Amniotic epithelial cell (primary cell): ENCODE measurements around the gene LTBP1.
A peak's percentile ranks its signal among the peaks of the same experiment; 100 is the strongest.

Experiments
- DNase-seq: peaks from one replicate; pipeline ENCODE4 v3.0.0-alpha.2; 2010; ENCODE audit warnings: low read depth

Gene LTBP1

DNA sequence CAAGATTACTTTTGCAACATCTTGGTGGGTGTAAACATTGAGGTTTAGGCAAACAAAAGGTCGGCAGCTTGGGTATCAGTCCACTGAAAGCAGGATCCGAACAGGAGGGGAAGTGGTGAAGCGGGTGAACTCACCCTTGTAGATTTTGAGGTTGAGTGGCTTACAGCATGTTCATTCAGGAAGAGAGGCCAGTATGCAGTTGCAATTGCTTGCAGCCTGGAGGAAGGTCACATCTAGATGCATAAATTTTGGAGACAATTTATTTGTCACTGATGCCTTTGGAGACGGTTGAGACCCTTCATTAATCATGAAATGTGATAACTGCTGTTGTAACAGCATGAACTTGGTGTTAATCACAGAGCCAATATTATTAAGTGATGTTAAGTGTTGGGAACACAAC is 131.1 kb downstream of the LTBP1 start:
- DNase-seq: no peak

DNA sequence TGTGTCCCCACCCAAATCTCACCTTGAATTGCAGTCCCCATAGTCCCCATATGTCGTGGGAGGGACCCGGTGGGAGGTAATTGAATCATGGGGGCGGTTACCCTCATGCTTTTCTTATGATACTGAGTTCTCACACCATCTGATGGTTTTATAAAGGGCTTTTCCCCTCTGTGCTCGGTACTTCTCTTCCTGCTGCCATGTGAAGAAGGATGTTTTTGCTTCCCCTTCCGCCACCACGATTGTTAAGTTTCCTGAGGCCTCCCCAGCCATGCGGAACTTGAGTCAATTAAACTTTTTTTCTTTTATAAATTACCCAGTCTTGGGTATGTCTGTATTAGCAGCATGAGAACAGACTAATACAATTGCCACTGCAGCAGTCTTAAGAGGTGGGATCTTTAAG is 134.9 kb downstream of the LTBP1 start:
- DNase-seq: no peak

DNA sequence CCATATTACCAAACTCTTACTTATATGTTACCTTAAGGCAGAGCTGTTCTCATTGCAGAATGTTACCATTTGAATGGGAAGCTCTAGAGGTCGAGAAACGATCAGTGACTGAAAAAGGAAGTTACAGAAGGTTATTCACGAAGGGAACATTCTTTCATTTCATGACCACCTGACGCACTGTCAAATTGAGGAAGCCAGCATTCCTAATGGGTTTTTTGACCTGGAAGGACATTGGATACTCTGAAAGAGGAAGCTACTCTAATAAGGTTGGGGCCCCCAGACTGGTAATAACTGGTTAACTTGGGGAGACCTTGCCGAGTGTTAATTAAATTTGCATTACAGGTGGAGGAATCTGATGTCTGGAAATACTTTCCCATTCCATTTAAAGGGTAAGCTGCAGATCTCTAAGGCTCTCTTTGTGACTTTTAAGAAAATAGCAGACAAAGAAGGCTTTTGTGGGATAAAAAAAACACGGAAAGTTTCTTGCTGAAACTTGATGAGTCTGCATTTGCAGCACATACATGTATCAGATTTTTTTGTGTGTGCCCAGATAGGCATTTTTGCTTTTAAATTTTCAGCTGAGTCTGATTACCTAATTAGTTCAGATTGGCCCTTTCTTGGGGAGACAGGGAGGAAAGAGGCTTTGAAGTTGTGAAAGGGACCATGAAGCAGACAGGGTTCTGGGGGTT is 137.1 kb downstream of the LTBP1 start:
- DNase-seq: no peak

- no peak for DNase-seq
Measured at GRCh38 chr2:33084433-33084832, 137.7 kb downstream of the LTBP1 start.

DNA sequence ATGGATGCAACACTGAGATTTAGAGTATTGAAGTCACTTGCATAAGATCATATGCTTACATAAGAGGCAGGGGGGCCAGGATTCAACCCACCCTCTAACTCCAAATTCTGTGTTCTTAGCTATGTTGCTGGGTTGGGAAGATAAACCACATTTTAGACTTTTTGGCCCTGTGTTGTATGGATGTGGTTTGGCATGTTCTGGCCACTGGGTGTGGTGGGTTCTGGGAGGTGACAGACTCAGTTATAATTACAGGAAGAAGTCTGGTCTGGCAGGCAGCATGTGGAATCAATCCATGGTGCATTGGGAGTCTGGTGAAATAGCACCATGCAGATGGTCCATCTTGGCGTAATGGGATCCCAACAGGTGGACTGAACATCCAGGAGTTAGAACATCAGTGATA is 138.9 kb downstream of the LTBP1 start:
- DNase-seq: no peak

DNA sequence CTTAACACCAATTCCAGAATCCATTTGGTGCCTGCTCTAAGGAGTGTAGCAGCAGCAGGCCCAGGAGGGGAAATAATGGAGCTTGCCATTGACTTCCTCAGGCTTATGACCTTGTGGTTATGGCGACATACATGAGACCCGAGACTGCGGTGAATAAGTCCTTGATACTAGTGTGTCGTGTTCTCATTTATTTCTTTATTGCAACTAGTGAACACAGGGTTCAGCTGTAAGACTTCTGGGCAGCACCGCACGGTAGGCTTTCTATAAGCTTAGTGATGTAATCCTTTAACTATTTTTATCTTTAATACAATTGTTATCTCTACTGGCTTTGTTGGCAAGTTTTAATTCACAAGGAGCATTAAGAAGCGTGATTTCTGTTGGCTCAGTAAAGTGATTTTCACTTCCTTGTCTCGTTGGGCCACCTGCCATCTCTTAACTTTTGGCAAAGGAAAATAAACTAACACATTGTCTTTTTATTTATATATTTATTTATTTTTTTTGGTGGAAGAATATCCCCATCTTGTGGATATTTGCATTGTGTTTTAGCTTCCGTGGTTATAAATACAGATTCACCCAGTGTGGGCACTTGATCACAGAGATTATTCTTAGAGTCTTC is 139.8 kb downstream of the LTBP1 start:
- DNase-seq: peak; percentile 40

- peak; percentile 86 for DNase-seq
Measured at GRCh38 chr2:33090553-33091134, 143.9 kb downstream of the LTBP1 start.

- no peak for DNase-seq
Measured at GRCh38 chr2:33091541-33092123, 144.9 kb downstream of the LTBP1 start.

DNA sequence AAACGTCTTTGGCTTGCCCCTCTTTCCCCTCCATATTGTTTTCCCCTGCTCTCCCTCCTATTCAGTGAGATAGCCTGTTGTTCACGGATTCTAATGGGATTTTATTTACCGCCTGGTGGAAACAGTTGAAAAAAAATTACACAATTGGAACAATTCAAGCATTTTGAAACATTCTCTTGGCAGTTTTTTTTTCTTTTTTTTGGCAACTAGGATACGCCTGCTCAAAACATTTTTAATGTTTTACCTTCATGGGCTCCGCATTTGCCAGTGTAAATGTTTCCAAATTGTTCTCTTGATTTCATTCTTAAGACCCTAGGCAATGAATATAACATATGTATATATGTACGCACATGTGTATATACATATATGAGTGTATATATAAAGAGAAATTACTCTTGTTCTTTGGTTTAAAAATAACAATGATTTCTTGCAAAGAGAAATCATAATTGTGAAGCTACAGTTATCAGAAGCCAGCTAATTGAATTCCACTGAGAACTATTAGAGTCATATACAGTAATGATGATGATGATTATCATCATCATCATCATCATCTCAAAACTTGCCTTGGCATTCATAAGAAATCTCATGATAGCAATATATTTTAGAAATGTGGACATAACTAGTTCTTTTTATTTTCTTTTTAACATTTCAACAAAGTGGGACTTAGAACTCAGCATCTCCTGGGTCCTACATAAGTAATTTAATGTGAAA is 146.7 kb downstream of the LTBP1 start:
- no peak for DNase-seq

GRCh38 chr2:33094303-33094702 is 147.6 kb downstream of the LTBP1 start:
- peak; percentile 56 for DNase-seq

DNA sequence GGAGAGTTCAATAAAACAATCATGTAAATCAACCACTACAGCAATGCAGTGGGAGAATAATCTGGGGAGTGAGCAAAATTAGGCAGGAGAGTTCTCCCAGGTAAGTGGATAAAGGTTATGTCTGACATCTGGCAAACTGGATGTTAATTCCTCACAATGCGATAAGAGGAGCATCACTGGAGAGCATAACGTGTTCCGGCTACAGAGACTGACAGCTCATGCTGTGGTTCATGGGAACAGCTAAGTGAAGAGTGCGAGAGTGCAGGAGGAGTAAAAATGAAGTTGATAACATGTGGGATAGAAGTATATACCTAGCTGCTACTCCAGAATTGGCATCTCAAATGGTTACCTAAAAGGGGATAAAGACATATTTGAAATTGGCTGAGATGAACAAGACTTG is 153.2 kb downstream of the LTBP1 start:
- peak; percentile 37 for DNase-seq

DNA sequence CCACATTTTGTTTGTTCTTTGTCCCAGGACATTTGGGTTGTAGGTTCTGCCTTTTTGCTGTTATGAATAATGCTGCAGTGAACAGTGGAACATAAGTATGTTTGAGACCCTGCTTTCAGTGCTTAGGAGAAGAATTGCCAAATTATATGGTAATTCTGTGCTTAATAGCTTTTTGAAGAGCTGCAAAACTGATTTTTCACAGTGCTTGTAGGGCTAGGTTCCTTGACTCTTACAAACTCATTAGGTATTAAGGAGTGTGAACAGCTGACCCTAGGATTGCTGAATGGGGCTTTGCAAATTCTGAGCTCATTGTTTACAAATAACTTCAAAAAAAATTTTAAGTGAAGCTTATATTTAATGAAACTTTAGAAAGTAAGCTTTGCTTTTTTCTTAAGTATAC is 154.2 kb downstream of the LTBP1 start:
- no peak for DNase-seq

DNA sequence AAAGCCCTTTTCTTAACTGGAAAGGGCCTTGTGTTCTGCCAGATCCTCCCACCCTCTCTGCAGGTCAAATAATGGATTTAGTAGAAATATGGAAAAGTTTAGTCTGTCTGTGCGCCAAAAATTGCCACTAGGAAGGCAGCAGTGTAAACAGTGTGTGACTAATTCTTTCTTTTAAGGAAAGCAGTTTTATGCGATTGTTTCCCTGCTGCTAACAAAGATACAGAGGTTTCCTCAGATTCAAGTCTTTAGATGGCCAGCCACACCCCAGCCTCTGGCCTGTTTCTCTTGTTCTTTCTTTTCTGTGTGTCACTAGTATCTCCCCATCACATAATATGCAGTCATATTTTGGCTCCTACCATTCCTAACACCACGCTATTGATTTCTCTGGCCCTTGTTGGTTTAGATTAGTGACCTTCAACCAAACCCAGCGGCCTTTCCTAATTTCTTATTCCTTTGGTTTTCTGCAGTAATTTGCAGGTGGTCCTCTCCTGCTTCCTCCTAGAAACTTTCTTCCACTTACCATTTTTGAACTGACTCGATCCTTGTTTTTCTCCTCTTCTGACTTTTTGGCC is 157.4 kb downstream of the LTBP1 start:
- no peak for DNase-seq

GRCh38 chr2:33104726-33105125 is 158.0 kb downstream of the LTBP1 start:
- DNase-seq: no peak

GRCh38 chr2:33106115-33106514 is 159.4 kb downstream of the LTBP1 start:
- no peak for DNase-seq

GRCh38 chr2:33107690-33108482 is 161.1 kb downstream of the LTBP1 start:
- no peak for DNase-seq

DNA sequence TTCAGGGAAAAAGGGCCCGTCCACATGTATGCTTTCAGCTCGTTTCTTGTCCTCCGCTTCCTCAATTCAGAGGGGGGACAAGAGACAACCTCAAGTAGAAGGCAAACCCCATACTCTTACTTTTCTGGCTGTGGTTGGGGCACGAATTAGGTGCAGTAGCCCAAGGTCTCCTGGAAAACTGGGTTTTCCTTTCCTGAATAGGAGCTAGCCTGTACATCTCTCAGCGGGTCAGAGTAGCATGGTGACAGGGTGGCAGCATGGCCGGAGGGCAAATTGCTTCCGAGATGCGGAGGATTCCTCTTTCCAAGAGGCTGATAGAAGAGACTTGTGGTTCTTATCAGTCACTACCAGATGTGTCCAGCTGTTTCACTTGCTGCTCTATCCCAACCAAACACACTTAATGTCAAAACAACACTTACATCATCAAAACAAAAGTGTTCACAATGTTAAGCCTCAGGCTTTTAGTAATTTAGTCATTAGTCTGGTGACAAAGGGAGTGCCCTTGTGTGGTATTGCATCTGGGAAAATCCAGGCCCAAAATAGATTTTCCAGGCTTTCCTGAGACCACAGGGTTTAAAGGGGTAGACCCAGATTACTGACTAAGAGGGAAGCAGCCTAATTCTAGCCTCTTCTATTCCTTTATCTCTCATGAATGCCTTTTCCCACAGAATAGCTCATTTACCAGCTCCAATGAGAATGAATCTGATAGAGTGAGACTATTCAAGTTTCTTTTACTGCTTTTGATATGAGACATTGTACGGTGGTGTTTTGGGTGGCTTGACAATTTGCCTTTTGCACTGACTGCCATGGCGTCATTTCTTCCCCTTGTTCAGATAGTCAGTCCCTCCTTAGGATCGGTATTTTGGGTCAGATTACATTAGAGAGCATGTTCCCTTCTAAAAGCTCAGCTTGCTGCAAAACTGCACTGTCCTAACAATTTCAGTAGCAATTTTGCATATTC is 162.0 kb downstream of the LTBP1 start:
- peak; percentile 56 for DNase-seq

DNA sequence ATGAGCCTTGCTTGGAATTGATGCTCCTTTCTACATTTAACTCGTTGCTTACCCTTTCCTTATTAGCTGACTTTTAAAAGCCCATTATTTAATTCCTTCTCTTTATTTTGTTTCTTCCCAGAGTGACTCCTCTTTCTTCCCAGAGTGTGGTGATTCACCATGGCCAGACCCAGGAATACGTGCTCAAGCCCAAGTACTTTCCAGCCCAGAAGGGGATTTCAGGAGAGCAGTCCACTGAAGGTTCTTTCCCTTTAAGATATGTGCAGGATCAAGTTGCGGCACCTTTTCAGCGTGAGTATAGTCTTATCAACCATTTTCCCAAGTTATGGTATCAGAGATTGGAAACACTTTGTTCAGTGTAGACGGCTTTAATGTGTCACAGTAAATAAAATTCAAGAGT is 163.7 kb downstream of the LTBP1 start:
- peak; percentile 54 for DNase-seq

DNA sequence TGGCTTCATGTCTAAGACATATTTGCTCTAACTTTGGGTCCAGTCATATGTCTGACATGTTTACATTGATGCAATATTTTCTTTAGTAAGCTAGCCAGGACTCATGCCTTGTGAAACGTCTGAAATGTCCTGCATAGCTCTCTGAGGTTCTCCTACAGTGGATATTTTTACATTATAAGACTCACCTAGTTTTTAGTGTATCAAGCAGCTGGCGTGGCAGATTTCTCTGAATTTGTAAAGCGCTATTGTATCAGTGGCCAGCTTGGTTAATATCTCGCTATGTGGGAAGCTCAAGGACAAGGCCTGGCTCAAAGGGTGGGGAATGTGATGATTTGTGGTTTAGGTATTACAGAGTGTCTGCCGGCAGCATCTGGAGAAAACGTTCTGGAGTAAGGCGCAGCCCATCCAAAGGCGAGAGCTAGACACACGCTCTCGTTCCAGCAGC is 164.3 kb downstream of the LTBP1 start:
- peak; percentile 86 for DNase-seq

DNA sequence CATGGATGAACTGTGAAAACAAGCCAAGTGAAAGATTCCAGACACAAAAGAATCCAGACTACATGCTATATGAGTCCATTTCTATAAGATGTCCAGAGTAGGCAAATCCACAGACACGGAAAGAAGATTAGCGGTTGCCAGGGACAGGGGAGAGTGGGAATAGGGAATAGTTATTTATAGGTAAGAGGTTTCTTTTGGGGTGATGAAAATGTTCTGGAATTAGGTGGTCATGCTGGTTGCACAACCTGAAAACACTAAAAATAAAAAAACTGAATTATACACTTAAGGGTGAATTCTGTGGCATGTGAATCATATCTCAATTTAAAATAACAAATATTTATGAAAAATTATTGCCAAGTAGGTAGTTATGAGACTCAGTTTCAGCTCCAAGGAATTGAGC is 168.4 kb downstream of the LTBP1 start:
- DNase-seq: no peak
